ENCODE measurements around the gene NFAT5.
"Not testable (repeated sequence)": the region's sequence is repeated elsewhere in the genome, so short reads cannot be mapped to it uniquely, and the experiment has no call there.

The NFAT5 gene, protein sequence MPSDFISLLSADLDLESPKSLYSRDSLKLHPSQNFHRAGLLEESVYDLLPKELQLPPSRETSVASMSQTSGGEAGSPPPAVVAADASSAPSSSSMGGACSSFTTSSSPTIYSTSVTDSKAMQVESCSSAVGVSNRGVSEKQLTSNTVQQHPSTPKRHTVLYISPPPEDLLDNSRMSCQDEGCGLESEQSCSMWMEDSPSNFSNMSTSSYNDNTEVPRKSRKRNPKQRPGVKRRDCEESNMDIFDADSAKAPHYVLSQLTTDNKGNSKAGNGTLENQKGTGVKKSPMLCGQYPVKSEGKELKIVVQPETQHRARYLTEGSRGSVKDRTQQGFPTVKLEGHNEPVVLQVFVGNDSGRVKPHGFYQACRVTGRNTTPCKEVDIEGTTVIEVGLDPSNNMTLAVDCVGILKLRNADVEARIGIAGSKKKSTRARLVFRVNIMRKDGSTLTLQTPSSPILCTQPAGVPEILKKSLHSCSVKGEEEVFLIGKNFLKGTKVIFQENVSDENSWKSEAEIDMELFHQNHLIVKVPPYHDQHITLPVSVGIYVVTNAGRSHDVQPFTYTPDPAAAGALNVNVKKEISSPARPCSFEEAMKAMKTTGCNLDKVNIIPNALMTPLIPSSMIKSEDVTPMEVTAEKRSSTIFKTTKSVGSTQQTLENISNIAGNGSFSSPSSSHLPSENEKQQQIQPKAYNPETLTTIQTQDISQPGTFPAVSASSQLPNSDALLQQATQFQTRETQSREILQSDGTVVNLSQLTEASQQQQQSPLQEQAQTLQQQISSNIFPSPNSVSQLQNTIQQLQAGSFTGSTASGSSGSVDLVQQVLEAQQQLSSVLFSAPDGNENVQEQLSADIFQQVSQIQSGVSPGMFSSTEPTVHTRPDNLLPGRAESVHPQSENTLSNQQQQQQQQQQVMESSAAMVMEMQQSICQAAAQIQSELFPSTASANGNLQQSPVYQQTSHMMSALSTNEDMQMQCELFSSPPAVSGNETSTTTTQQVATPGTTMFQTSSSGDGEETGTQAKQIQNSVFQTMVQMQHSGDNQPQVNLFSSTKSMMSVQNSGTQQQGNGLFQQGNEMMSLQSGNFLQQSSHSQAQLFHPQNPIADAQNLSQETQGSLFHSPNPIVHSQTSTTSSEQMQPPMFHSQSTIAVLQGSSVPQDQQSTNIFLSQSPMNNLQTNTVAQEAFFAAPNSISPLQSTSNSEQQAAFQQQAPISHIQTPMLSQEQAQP (N-terminal part only)

GRCh38 chr16:69565671-69566239 is at the start of gene NFAT5:
Gene NFAT5 (plus strand): TSS chr16:69565966. CDS start chr16:69566302, 336 bp downstream.
- Histone ChIP-seq H4K20me1 (peaks cover 26% of the 10 kb centered on the region), H3K9ac (peak within 1 kb of the TSS; percentile 96), H3K4me2 (peak within 1 kb of the TSS; percentile 93), H3K27ac (peak within 1 kb of the TSS; percentile 93), H3K9me3 (no peaks in the 10 kb centered on the region), H3K4me3 (peak within 1 kb of the TSS; percentile 98), H3K27me3 (no peaks in the 10 kb centered on the region), H3K36me3 (no peaks in the 10 kb centered on the region), H3K4me1 (peaks cover 44% of the 10 kb centered on the region)
- TF ChIP-seq Cebpa-rat (IDR thresholded peaks at IDR 0.05) = no peak

DNA sequence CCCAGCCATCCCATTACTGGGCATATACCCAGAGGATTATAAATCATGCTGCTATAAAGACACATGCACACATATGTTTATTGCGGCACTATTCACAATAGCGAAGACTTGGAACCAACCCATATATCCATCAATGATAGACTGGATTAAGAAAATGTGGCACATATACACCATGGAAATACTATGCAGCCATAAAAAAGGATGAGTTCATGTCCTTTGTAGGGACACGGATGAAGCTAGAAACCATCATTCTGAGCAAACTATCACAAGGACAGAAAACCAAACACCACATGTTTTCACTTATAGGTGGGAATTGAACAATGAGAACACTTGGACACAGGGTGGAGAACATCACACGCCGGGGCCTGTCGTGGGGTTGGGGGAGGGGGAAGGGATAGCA is 47.9 kb upstream of the NFAT5 start:
- H3K4me1 ChIP-seq, H3K27ac ChIP-seq: not testable (repeated sequence)

GRCh38 chr16:69520413-69520799 is 45.4 kb upstream of the NFAT5 start:
- Histone ChIP-seq H3K4me1 (0 out of 2 replicates have a peak, but pooled peaks cover 8% of the 10 kb centered on the region), H3K27me3 (no peaks in the 10 kb centered on the region), H3K9me3 (no peaks in the 10 kb centered on the region), H3K9ac (no peak overlapping the region), H3K27ac (no peak overlapping the region), H4K20me1 (no peaks in the 10 kb centered on the region), H3K4me2 (no peak overlapping the region), H3K36me3 (no peaks in the 10 kb centered on the region), H3K4me3 (no peak overlapping the region)
- TF ChIP-seq Cebpa-rat (IDR thresholded peaks at IDR 0.05) = no peak

More for the DNA sequence above, 47.9 kb upstream of the NFAT5 start:
- H3K9ac ChIP-seq, H4K20me1 ChIP-seq, H3K9me3 ChIP-seq, H3K4me2 ChIP-seq, H3K27me3 ChIP-seq, H3K36me3 ChIP-seq, H3K4me3 ChIP-seq: not testable (repeated sequence)

DNA sequence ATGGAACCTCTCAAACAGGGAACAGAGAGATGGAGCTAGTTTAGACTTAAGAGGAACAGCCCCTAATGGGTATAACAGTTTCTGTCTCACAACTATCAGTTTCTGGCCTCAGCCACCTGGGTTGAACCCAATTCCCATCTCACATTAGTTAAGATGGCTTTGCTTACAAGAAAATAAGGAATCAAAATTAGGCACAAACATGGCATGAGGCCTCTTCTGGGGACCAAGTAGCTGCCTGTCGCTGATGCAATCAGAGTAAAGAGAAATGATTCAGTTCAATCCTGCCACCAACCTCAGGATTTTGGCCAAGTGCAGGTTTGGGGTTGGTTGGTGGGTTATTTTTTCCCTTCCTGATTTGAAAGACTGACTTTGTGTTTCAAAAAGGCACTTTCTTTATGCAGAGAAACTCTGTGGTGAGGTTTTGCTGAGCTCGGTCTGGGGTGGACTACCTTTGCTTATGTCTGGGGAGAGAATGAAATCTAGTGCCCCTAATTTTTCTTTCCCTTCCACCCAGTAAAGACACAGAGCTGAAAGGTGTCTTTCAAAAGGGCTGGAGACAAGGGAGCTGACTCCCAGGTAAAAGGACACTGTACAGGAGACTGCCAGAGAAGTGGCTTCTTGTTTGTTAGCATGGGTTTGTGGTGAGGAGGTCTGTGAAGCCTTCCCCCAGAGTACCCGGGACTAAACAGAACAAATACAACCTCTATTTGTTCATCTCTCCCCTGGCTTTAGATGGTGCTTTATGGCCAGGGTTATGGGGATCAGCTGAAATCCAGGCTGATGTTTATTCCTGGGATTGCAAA is 44.8 kb upstream of the NFAT5 start:
- Histone ChIP-seq H3K27ac (no peak overlapping the region), H3K27me3 (no peaks in the 10 kb centered on the region), H3K4me1 (0 out of 2 replicates have a peak, but pooled peaks cover 8% of the 10 kb centered on the region), H3K9ac (no peak overlapping the region), H3K4me3 (no peak overlapping the region), H3K9me3 (no peaks in the 10 kb centered on the region), H3K4me2 (no peak overlapping the region; the same call in 1 of the 2 replicates), H3K36me3 (no peaks in the 10 kb centered on the region), H4K20me1 (no peaks in the 10 kb centered on the region)
- no peak for TF ChIP-seq Cebpa-rat (IDR thresholded peaks at IDR 0.05)

DNA sequence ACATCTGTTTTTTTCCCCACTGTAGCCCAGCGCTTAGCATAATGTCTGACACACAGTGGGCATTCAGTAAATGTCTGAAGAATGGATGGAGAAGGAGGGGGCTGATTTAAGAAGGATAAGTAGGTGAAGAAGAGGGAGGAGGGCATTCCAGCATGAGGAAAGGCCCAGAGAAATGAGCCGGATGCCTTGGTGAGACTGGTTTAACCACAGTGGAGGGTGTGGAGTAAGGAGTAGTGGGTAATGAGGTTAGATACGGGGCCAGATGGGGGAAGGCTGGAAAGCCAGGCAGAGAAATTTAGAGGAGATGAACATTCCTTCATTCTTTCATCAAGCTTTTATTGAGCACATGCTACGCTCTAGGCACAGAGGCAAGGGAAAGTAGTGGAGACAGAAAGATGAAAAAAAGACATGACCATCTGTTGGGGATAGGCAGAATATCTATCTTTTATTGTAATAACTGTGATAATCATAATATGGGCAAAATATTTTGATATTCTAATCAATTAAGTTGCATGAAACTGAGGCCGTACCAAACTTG is 43.7 kb upstream of the NFAT5 start:
- Histone ChIP-seq H3K9me3 (no peaks in the 10 kb centered on the region), H3K4me2 (no peak overlapping the region), H3K27ac (no peak overlapping the region), H3K36me3 (no peaks in the 10 kb centered on the region), H4K20me1 (no peaks in the 10 kb centered on the region), H3K27me3 (no peaks in the 10 kb centered on the region), H3K4me1 (0 out of 2 replicates have a peak, but pooled peaks cover 8% of the 10 kb centered on the region), H3K4me3 (no peak overlapping the region), H3K9ac (no peak overlapping the region)
- TF ChIP-seq Cebpa-rat (IDR thresholded peaks at IDR 0.05) = no peak

- Histone ChIP-seq H3K4me1 (0 out of 2 replicates have a peak, but pooled peaks cover 8% of the 10 kb centered on the region), H3K9me3 (no peaks in the 10 kb centered on the region), H3K4me2 (no peak overlapping the region), H4K20me1 (no peaks in the 10 kb centered on the region), H3K27ac (no peak overlapping the region), H3K4me3 (no peak overlapping the region), H3K36me3 (no peaks in the 10 kb centered on the region), H3K27me3 (no peaks in the 10 kb centered on the region), H3K9ac (no peak overlapping the region)
- TF ChIP-seq Cebpa-rat (IDR thresholded peaks at IDR 0.05) = no peak
These were observed 42.9 kb upstream of the NFAT5 start for GRCh38 chr16:69522732-69523404.

- Histone ChIP-seq H3K27me3 (no peaks in the 10 kb centered on the region), H4K20me1 (no peaks in the 10 kb centered on the region), H3K4me3 (no peak overlapping the region), H3K36me3 (no peaks in the 10 kb centered on the region), H3K4me2 (no peak overlapping the region), H3K9ac (no peak overlapping the region), H3K9me3 (no peaks in the 10 kb centered on the region), H3K27ac (no peak overlapping the region), H3K4me1 (0 out of 2 replicates have a peak, but pooled peaks cover 8% of the 10 kb centered on the region)
- no peak for TF ChIP-seq Cebpa-rat (IDR thresholded peaks at IDR 0.05)
These were observed 42.0 kb upstream of the NFAT5 start for GRCh38 chr16:69523566-69524305.

Data from BLaER1 (cell line).